GM21381 (cell line): ENCODE results near the gene KLHL4.
"Not testable (repeated sequence)": the region's sequence is repeated elsewhere in the genome, so short reads cannot be mapped to it uniquely, and the experiment has no call there.

Experiments
- ATAC-seq: cut with Tn5 transposase; IDR thresholded peaks from one replicate; pipeline ENCODE4 v1.9.1; 2021; ENCODE audit warnings: mild to moderate bottlenecking, moderate library complexity; ENCODE audit not compliant: unreplicated experiment

Gene KLHL4, protein sequence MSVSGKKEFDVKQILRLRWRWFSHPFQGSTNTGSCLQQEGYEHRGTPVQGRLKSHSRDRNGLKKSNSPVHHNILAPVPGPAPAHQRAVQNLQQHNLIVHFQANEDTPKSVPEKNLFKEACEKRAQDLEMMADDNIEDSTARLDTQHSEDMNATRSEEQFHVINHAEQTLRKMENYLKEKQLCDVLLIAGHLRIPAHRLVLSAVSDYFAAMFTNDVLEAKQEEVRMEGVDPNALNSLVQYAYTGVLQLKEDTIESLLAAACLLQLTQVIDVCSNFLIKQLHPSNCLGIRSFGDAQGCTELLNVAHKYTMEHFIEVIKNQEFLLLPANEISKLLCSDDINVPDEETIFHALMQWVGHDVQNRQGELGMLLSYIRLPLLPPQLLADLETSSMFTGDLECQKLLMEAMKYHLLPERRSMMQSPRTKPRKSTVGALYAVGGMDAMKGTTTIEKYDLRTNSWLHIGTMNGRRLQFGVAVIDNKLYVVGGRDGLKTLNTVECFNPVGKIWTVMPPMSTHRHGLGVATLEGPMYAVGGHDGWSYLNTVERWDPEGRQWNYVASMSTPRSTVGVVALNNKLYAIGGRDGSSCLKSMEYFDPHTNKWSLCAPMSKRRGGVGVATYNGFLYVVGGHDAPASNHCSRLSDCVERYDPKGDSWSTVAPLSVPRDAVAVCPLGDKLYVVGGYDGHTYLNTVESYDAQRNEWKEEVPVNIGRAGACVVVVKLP

DNA sequence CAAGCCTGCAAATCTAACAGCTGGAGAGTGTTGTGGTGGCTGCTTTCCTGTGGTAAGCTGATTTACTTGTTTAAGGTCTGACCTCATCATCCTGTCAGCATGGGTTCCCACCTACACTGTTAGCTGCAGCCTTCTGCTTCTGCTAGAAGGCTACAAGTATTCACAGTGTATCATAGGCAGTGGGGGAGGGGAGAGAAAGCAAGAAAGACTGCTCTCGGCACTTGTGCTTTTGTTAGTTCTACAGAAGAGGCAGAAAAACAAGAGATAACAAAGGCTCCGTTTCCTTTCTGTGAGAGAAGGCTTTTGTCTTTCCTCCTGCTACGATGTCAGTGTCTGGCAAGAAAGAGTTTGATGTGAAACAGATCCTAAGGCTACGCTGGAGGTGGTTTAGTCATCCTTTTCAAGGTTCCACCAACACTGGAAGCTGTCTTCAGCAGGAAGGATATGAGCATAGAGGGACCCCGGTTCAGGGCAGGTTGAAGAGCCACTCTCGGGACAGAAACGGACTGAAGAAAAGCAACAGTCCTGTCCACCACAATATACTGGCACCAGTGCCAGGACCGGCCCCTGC, at the start of gene KLHL4:
KLHL4 (plus strand) TSS at position 232 of the 571 bp plus-strand sequence; CDS start at position 324, 92 bp downstream.
- ATAC-seq, result no peak

DNA sequence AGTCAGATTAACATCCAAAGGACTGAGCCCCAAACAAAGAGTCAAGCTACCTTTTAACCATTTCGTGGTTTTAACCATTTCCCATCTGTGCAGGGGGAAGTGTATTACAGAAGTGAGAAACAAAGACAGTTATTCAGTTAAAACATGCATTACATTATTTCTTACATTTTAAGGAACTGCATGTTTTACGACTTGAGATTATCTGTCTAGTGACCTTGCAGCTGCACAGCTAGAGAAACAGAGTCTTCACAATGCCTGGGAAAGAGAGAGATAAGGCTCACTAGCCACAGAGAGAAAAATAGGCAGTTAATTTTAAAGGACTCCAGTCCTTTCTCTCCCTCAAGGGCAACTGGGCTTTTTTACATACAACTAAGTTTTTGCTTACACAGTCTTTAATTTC, 48.7 kb upstream of the KLHL4 start:
- no peak for ATAC-seq

DNA sequence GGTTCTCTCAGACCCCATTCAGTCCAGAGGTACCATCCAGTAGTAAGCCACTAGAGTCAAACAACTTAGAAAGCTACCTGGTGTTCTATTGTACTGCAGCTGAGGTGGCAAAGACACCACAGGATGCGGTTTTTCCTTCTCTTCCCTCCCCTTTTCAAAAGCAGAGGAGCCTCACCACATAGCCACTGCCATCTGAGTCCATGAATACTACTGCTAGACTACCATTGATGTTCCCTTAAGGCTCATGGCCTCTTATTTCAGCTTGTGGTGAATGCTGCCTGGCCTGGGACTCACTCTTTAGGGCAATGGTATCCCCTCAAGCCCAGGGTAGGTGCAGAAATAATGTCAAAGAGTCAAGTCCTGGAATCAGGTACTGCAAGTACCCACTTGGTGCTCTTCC, 41.8 kb upstream of the KLHL4 start:
- ATAC-seq, result no peak

DNA sequence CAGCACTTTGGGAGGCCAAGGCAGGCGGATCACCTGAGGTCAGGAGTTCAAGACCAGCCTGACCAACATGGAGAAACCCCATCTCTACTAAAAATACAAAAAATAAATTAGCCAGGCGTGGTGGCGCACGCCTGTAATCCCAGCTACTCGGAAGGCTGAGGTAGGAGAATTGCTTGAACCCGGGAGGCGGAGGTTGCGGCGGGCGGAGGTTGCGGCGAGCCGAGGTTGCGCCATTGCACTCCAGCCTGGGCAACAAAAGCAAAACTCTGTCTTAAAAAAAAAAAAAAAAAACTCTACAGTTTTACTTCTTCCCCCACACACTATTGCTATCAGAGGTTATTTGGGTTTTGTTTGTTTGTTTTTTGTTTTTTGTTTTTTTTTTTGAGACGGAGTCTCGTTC, 38.9 kb upstream of the KLHL4 start:
- not testable (repeated sequence) for ATAC-seq

DNA sequence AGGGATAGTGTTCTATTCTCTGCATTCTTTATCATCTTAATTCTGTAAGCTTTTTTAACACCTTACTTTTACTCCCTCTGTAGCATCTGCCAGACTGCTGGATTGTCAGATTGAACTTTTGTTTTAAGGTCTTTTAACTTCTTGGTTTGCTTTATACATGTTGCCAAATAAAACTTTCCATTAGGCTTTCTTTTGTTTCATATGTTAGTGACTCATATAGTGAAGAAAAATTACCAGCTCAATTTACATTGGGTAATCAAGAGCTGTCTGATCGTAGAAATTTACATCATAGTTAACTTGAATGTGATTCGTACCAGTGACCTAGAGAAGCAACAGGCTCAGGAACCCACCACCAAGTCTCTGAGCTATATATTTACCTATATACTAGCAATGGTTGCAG, 28.5 kb upstream of the KLHL4 start:
- ATAC-seq, result no peak

DNA sequence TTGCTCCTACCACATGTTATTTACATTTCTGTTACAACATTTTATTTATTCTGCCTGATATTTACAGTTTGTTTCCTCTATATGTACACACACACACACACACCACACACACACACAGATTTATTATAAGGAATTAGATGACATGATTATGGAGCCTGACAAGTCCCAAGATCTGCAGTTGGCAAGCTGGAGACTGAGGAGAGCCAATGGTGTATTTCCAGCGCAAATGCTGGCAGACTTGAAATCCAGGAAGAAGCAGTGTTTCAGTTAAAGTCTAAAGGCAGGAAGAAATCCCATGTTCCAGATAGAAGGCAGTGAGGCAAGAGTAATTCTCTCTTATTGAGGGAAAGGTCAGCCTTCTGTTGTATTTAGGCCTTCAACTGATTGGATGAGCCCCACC, 1.8 kb upstream of the KLHL4 start:
- no peak for ATAC-seq

DNA sequence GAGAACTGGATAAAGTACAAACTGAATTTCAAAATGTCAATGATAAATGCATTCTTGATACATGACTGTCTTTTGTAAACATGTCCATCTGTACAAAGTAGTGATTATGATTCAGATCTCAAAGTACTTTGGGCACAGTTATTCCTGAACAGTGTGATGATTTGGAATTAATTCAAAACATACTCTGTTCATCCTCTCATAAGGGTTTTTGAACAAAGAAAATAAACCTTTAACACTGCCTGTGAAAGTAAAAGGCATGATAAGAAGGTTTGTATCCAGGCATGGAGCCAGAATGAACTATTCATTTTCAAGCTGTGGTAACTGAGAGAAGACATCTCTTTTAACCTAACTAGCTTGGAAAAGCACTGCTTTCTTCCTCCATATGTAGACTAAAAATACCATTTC, 883 bp upstream of the KLHL4 start:
- ATAC-seq, result no peak

DNA sequence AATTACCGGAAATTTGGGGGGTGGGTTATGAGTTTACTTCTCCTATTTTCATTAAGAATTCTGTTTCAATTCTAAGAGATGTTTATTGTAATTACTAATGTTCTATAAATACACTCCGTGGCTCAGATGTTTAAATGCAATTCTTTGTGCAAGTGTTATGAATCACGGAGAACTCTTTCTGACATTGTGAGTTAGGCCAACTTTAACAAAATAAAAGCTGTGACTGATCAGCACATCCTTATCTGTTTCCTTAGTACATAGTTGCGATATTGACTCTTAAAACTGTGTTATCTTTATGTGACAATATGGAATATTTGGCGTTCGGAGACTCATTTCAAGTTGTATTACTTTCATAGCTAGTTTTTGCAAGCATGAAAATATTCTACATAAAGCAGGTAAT, 902 bp downstream of the KLHL4 start:
- no peak for ATAC-seq

DNA sequence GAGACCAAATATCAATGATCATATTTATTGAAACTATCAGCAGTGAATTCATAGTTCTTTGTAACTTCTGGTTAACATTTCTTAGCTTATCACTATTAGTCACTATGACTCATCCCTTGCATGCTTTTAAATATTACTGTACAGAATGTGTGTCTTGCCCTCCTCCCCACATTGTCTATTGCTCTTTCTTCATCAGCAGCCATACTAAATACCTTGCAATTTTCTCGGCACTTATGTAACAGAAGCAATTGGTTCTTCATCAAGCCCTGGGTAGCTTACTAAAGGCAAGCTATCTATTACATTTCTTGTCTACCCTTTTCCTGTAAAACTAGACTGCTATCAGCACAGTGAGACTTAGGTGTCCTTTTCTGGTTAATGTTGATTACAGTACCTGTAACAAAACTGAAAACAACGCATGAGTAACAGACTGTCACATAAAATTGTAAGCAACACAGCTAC, 8.2 kb downstream of the KLHL4 start:
- no peak for ATAC-seq

DNA sequence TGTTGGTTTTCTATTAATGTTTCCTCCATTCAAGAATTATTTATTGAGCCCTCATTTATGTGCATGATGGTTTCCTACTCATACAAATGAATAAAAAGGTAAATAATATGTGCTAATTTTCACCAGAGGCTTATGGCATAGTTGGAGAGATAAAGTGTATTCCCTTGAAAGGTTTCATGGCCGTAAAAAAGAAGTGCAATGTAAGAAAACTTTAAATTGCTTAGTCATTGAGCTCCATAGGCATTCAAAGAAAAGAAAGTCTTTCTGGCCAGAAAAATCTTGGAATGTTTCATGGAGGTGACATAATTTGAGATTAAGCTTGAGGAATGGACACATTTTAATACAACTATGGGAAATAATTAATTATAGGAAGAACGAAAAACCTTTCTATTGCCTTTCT, 8.7 kb downstream of the KLHL4 start:
- no peak for ATAC-seq

DNA sequence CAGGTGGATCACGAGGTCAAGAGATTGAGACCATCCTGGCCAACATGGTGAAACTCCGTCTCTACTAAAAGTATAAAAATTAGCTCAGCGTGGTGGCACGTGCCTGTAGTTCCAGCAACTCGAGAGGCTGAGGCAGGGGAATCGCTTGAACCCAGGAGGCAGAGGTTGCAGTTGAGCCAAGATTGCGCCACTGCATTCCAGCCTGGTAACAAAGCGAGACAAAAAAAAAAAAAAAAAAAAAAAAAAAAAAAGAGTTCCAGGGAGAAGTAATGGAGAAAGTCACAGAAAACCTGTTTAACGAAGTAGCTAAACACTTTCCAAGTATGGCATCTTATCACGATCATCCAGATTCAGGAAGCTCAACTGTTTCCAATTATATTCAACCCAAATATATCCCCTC, 10.9 kb downstream of the KLHL4 start:
- ATAC-seq, result no peak

DNA sequence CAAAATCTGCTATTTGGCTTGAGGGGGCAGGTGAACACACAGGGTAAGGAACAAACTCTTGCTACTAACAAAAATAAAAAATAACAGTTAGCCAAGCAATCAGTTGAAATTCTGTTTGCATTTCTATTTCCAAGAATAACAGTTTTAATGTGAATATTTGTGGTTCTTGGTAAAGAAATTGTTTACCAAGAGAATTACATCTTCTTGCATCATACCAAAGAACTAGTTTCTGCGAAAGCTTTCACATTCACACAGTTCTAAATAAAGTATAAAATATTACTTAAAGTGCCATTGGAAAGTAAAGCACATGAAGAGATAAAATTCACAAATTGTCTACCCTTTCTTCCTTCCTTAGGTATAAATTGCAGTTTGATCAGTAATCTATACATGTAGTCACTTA, 54.4 kb downstream of the KLHL4 start:
- no peak for ATAC-seq

DNA sequence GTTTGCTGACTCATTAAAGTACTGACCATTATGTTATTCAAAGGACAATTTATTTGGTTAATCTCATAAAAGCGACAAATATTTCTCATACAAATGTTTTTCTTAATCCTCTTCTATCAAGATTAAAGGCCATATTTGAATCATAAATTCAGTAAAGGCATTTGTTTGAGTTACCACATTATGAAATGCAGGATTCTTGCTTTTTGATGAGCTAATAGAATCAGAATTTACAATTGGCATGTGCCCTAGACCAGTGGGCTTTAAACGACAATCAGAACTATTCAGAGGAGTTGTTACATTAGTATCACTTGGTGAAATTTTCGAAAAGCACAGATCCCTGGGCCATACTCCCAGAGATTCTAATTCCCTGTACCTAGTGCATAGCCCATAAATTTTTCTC, 55.3 kb downstream of the KLHL4 start:
- no peak for ATAC-seq

DNA sequence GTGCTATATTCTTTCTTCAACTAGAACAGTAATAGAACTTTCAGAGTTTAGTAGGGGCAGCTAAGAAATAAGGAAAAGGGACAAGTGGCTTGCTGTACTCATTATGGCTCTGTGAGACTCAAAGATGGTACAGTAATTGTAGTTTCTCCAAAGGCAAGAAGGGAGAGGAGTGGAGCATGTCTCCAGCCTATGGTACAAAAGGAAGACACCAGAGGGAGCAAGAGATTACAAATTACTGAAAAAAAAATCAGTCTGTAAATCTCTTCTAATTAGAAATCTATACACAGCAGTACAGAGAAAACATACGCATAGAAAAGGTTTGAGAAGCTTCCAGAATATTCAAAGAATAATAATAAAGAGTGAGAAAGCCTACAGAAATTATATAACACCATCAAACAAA, 61.4 kb downstream of the KLHL4 start:
- no peak for ATAC-seq

DNA sequence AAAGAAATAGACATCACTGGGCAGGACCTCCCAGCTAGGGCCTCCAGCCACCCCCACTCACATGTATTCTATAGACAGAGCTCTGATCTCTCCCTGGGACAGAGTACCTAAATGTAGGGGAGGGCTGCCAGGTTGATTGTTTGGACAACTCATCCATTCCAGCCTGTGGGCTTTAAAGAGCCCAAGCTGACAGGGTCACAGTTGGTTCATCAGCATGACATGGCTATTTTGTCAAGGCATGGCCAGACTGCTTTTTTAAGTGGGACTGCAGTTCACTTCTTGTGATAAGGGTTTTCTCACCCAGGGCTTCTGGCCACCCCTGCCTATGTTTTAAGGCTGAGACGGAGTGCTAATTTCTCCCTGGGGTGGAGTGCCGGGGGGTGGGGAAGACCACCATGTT, 63.3 kb downstream of the KLHL4 start:
- ATAC-seq, result no peak

DNA sequence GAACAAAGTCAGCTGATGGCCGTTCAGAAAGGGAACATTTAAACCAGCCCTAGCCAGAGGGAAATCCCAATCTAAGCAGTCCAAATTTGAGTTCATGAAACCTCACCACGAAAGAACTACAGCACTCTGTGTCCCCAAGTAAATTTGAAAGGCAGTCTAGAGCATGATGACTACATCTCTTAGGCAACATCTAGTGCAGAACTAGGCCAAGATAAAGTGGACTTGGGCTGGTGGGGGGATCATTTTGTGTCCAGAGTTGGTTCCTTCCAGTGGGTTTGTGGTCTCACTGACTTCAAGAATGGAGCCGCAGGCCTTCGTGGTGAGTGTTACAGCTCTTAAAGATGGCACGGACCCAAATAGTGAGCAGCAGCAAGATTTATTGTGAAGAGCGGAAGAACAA, 64.9 kb downstream of the KLHL4 start:
- ATAC-seq, result no peak

DNA sequence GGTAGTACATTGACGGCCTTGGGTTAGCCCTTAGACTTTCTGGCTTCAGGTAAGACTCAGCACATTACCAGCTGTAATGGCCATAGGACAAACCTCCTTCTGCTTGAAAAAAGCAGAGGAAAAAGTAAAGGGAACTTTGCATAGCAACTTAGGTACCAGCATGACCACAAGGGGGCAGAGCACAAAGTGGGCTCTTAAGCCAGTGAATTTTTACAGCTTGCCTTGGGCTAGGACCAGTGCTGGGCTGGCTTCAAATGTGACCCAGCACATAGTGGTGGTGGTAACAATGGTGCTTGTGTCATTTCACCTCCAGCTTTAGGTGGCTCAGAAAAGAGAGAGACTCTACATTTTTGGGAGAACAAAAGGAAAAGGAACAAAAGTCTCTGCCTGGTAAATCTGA, 66.1 kb downstream of the KLHL4 start:
- no peak for ATAC-seq

DNA sequence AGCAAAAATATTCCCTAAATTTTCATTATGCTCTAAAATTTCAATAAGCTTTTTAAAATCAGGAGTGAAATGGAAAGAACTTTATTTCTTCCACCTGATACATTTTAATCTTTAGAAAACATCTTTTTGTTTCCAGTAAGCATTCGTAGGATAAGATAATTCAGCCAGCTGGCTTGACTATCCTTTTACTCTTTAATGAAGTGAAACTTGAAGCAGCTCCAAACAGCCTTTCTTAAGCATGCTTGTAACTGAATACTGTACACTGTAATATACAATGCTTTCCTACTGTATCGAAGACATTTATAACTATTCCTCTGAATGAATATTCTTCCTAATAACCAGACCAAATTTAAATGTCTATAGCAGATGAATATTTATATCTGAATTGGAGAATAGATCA, 98.8 kb downstream of the KLHL4 start:
- no peak for ATAC-seq

DNA sequence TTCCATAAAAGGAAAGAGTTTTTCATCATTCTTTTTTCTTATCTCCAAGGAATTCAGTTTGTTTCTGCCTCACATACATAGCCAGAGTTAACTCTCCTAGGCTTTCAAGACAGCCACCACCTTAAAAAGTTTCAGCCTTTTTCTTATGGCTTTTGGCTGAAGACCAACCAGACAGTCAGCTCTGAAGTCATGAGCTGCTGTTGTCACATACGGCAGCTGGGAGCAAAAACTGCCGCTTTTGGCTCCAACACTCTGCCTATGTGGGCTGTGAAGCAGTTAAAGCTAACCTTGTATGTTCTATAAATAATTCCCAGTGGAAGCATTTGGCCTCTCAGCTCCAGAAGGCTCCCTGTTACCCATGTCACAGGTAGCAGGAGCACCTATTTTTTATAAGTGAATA, 104.1 kb downstream of the KLHL4 start:
- ATAC-seq, result no peak

DNA sequence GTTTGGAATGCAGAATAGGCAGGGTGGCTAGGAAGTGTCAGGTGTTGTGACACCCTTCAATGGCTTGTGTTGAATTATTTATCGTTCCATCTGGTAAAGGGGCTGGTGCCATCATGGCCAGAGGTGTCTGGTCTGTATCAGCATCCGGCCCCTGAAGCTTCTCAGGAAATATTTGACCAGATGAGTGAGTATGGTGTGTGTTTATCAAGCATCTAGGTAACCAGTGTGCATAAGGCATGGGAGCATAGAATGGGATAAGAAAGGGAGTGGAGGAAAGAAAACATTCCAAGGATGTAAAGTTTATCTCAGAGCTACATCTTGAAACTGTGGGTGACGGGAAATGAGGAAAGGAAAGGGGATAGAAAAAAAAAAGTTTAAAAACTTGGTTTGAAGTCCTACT, 109.4 kb downstream of the KLHL4 start:
- no peak for ATAC-seq

DNA sequence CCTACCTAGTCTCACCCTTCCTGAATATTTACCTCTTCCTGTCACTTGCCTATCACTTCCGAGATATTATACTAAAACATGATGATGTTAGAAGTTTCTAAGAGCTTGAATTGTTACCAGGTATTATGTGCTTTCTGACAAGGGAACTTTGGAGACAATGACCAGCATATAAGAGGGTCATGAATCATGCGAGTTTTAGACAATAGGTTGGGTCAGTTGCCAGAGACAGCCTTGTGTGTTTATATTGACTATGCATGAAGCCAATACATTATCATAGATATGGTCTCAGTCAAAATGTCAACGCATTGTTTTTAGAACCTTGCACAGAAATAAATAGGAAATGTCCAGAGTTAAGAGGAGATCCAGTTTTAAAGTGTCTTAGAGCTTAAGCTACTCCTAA, 116.8 kb downstream of the KLHL4 start:
- no peak for ATAC-seq

DNA sequence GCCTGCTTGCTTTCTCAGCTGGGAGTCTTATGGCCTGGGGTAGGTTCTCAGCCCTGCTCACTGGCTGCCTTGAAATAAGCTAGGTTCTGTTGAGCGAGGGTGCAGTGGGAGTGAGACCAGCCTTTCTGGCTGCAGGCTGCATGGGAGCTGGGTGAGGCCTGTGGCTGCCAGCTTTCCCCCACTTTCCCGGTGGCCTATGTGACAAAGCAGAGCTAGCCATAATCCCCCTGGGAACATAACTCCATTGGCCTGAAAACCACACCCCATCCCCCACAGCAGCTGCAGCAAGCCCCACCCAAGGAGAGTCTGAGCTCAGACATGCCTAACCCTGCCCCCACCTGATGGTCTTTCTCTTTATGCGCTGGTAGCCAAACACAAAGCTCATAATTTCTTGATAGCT, 118.9 kb downstream of the KLHL4 start:
- no peak for ATAC-seq
